Subcutaneous adipose tissue (tissue), 4 donors: ENCODE data around the gene ERC1. TPM values are rescaled to one million over a fixed set of nuclear protein-coding genes. Genes with fewer than 3 reads are reported as not detected.

ENCODE experiments used
- total RNA-seq, 4 donors: library from RNA; depleted of rRNA; stranded (reverse); fragments of >200 nt; gene quantifications; one replicate each; pipeline ENCODE4 v1.1.0, GENCODE V29; 2016
- TF ChIP-seq, protein P1 (sequence below): fragments of 450-650 bp; IDR thresholded peaks from one replicate; pipeline ENCODE4 v1.5.1; 2016; ENCODE audit warnings: low read depth, mild to moderate bottlenecking, control low read depth, antibody characterized with exemption, moderate library complexity

ERC1 gene
- total RNA-seq, 4 donors from 2014 or later, result 40.3 to 71.8 (median 62.3) TPM

DNA sequence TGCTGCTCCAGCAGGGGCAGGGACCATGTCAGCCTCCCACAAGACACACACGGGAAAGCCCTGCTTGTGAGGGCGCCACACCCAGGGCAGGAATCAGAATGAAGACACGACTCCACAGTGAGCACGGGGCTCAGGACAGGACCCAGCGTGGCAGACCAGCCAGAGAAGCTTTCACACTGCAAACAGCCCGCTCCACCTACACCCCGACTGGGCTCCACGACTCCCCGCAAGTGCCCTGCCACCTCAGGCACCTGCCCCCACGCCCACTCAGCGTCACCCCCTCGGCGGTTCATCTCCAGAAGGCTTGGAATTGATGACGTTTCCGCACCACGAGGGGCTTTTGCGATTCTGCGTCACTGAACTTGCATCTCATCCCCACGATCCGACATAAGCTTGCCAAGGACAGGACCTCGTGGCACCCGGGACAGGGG is 512.3 kb downstream of the ERC1 start:
- TF ChIP-seq, protein P1, sequence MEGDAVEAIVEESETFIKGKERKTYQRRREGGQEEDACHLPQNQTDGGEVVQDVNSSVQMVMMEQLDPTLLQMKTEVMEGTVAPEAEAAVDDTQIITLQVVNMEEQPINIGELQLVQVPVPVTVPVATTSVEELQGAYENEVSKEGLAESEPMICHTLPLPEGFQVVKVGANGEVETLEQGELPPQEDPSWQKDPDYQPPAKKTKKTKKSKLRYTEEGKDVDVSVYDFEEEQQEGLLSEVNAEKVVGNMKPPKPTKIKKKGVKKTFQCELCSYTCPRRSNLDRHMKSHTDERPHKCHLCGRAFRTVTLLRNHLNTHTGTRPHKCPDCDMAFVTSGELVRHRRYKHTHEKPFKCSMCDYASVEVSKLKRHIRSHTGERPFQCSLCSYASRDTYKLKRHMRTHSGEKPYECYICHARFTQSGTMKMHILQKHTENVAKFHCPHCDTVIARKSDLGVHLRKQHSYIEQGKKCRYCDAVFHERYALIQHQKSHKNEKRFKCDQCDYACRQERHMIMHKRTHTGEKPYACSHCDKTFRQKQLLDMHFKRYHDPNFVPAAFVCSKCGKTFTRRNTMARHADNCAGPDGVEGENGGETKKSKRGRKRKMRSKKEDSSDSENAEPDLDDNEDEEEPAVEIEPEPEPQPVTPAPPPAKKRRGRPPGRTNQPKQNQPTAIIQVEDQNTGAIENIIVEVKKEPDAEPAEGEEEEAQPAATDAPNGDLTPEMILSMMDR, result no peak

DNA sequence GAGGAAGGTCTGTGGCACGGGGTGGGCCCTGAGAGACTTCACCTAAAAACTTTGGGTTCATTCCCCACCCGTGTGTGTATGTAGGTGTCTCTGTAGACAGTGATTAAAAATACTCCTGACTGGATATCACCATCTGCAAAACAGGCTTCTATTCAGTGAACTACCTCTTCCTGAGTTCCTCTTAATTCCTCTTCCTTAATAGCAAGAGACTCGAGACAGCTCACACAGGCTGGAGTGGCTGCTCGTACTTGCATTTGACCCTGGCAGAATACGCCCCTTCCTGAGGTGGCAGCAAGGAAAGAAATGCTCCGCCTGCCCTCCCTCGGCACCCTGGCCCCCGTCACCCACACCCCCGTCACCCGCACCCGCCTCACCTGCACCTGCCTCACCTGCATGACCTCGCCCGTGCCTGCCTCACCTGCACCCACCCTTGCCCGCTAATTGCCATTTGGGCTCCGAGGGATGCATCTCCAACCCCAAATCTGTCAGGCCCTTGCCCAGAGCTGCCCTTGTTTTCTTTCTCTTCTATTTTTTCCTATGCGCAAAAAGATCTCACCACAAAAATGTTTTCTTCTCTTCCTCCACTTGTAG is 513.4 kb downstream of the ERC1 start:
- TF ChIP-seq, protein P1, result no peak

DNA sequence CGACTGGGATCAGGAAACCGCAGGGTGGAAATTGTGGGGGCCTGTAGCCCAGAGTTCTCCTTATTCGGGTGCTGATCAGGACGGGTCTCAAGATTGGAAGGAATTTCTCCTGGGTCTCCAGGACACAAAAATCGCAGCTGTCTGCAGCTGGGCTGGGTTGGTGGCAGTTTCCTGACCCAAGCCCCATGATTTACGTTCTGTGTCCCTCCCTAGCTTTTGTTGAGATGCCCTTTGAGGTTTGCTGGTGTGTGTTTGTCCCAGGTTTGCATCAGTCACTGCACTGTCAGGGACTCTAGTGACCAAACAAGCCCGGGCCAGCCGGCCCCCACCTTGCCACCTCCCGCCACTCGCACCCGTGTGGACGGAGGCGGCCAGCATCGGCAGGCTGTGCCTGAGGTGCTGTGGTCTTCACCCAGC is 513.9 kb downstream of the ERC1 start:
- TF ChIP-seq, protein P1, result no peak

DNA sequence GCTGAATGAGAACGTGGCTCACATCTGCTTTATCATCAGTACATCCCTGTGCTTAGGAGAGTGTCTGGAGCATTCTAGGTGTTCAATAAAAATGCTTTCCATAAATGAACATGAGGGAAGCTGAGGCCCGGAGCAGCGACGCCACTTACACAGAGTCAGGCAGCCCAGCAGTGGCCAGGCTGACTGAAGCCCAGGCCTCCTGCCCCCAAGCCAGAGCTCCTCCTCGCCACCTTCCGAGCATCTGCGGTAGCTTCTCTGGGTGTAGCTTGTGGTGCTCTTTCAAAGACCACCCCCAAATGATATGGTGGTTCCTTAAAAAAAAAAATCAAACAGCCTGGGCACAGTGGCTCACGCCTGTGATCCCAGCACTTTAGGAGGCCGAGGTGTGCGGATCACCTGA is 514.6 kb downstream of the ERC1 start:
- TF ChIP-seq, protein P1, result no peak

DNA sequence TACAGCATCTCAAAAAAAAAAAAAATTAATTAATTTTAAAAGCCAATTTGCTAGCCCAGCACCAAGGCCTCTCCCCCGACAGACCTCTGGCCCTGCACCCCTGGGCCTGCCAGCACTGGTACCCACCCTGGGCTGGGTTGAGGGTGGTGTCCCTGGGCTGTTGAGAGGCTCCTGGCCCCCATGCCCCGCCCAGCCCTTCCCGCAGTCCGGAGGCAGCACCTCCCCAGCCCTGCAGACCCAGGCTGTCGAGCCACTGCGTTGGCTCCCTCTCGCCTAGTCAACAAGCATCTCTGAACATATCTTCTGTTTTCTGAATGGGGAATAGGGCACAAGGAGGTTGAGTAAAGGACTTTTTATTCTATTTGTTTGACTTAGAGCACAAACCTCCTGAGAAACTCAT is 516.3 kb downstream of the ERC1 start:
- TF ChIP-seq, protein P1, result no peak

DNA sequence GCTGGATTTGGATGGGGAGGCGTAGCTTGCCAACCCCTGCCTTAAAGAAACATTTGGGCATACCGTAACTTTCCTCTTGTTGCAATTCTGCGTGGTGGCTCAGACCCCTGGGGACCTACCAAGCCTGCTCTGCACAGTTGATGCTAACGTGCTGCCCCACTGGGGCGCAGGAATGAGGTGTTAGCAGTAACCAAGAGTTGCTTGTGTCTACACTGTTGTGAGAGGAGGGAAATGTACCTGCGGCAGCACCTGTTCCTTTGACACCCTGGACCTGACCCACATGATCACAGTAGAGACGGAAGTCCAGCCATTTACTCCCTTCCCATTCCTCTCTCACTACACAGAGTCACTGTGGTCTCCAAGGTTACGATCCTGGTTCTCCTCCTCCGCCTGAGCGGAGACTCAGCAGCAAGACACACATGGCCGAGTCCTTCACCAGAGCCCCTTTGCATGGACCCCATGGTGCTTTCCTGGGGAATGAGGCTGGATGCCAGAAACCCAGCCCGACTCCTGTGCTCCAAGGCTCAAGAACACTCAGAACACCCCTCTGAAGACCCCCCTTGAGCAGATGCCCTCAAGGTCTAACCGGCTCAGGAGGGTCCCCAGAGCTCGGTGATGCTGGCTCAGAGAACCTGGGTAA is 518.5 kb downstream of the ERC1 start:
- TF ChIP-seq, protein P1, result no peak

DNA sequence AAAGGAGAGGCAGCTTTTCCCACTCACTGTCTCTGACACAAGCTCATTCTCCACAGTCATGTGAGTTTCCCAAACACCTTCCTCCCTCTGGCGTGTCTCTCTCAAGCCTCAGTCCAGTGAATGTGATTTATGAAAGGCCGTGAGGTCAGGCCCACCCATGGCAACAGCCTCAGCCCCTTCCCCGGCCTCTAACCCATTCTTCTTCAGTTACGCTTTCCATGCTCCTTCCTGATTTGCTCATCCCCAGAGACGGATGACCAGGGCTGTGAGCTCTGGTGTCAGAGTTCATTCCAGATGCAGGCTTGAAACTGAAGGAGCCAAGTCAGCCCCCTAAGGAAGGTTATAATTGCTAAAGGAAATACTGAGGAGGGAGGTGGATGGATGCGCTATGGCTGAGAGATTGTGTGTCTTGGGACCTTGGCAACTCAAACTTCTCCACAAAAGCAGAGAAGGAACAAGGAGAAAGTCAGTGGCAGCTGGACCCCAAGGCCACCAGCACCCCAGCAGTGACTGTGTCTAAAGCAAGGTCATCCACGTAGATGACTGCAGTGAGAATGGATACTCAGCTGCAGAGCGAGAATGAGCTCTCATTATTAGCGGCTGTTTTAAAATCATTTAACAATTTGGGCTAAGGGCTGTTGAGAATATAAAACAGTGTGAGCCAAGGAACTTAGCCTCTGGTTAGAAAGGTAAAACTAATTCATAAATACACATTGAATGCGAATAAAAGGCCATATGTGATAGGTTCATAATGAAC is 519.2 kb downstream of the ERC1 start:
- TF ChIP-seq, protein P1, result no peak
